Adrenal gland (tissue), 12 donors: ENCODE measurements around the gene CRIP1. TPM values are rescaled to one million over a fixed set of nuclear protein-coding genes. Genes with fewer than 3 reads are reported as not detected.

Experiments used
- DNase-seq, 7 donors: peaks; one replicate each; pipeline ENCODE4 v3.0.0-alpha.2; 2019 to 2020
- H3K27ac ChIP-seq, 5 donors: fragments of 200-600 bp; sonication (generic) in 4 of 5; 1 replicate in 3 of 5; 2 replicates in 2 of 5; pipeline versions ENCODE4 v1.5.1 to v1.8.0; 2016 to 2020; ENCODE audit warnings: mild to moderate bottlenecking in 1 of 5
- H3K27me3 ChIP-seq: fragments of 200-600 bp; 2 replicates; pipeline ENCODE4 v1.8.0; 2021
- H3K36me3 ChIP-seq, 2 donors: fragments of 200-600 bp; replicated peaks in 1 of 2; 1 replicate in 1 of 2; 2 replicates in 1 of 2; pipeline versions ENCODE4 v1.5.1 to v1.8.0; 2018 to 2022
- H3K4me1 ChIP-seq, 2 donors: fragments of 200-600 bp; replicated peaks in 1 of 2; 1 replicate in 1 of 2; 2 replicates in 1 of 2; pipeline versions ENCODE4 v1.5.1 to v1.8.0; 2018 to 2021
- H3K4me3 ChIP-seq, 4 donors: fragments of 200-600 bp; sonication (generic) in 3 of 4; one replicate each; pipeline ENCODE4 v1.5.1; 2016 to 2018
- H3K9me3 ChIP-seq, 3 donors: fragments of 200-600 bp; sonication (generic) in 1 of 3; replicated peaks in 1 of 3; 1 replicate in 2 of 3; 2 replicates in 1 of 3; pipeline versions ENCODE4 v1.5.1 to v1.8.0; 2016 to 2021
- CTCF ChIP-seq, 6 experiments: fragments of 450-650 bp in 4 of 6; fragments of 200-600 bp in 2 of 6; sonication (generic) in 1 of 6; IDR thresholded peaks; 1 replicate in 5 of 6; 2 replicates in 1 of 6; pipeline versions ENCODE4 v1.5.1 to v1.8.0; 2016 to 2021; ENCODE audit warnings: antibody characterized with exemption in 6 of 6, mild to moderate bottlenecking in 2 of 6, moderate library complexity in 1 of 6
- POLR2A ChIP-seq, 2 donors: fragments of 450-650 bp; IDR thresholded peaks; one replicate each; pipeline ENCODE4 v1.6.1; 2017; ENCODE audit warnings: antibody characterized with exemption in 2 of 2, mild to moderate bottlenecking in 2 of 2, moderate library complexity in 1 of 2
- WGBS, 4 donors: extraction: QIAGEN DNeasy Blood & Tissue Kit in 2 of 4; methylation state at CpG; one replicate each; pipeline versions ENCODE4 v1.1.5 to v1.1.7; 2013 to 2017; 5-methylcytosine and 5-hydroxymethylcytosine counted together
- intact Hi-C, 2 donors: fragments of 100-400 bp; cut with DNase I; formaldehyde crosslinking; loops; one replicate each; pipeline versions ENCODE4 v1.14.1 to v1.15.0; 2022 to 2023
- polyA plus RNA-seq, 3 donors: library from polyadenylated mRNA; stranded (reverse); fragments of 200-250 nt in 2 of 3; fragments of 350-450 nt in 1 of 3; fragmentation: Illumina TruSeq in 1 of 3; extraction: RNeasy Lipid Tissue Mini Kit (QIAGEN cat#74804) in 1 of 3; gene quantifications; one replicate each; pipeline ENCODE4 v1.2.3, GENCODE V29; 2013 to 2014
- total RNA-seq, 9 donors: library from RNA; depleted of rRNA in 4 of 9; stranded (reverse); fragments of >200 nt in 4 of 9; fragments of 120-200 nt in 1 of 9; fragmentation: NEBNext Ultra II Directional in 1 of 9; extraction: Animal tissue kit (Norgen Biotek cat#: 25700) in 1 of 9; gene quantifications; one replicate each; pipeline versions ENCODE4 v1.1.0 to v1.2.4, GENCODE V29; 2013 to 2023
- donor health status: healthy with polysubstance abuse.
- donor health status: Bipolar disorder and iron deficiency.
- donor health status: DM: yes; HTN: yes; CAD: no.
- donor health status: DM: no; HTN: no; CAD: no.
- donor health status: DM: no; HTN: no; CAD: no.
- donor health status: DM: yes; HTN: yes; CAD: no.

Gene CRIP1
- total and polyA plus RNA-seq, 12 donors: 1.9 to 157 (median 9.3) TPM

DNA sequence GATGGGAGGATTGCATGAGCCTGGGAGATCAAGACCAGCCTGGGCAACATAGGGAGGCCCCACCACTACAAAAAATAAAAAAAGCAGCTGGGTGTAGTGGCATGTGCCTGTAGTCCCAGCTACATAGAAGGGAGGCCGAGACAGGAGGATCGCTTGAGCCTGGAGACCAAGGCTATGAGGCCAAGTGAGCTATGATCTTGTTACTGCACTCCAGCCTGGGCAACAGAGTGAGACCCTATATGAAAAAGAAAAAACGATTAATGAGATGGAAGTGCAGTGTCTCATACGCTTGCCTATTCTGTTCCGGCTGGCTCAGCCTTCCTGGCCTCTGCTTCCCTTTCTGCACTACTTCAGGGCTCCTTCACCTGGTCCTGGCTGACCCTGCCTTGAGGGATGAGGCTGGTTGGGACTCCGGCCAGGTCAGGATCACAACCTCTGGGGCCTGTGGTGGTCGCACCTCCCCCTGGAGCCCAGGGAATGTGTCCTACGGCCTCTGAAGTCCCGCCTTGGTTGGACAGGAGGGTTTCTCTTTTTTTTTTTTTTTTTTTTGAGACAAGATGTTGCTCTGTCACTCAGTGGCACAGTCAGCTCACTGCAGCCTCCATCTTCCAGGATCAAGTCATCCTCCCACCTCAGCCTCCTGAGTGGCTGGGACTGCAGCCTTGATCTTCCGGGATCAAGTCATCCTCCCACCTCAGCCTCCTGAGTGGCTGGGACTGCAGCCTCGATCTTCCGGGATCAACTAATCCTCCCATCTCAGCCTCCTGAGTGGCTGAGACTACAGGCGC lies 15.0 kb downstream of the CRIP1 start:
- no peak overlapping the region for H3K4me3 ChIP-seq
- intact Hi-C loops: no loop called here
- no peaks in the 10 kb centered on the region for H3K4me1 ChIP-seq
- no peak overlapping the region for H3K27ac ChIP-seq
- no peak for TF ChIP-seq POLR2A (IDR thresholded peaks at IDR 0.05)
- TF ChIP-seq CTCF (IDR thresholded peaks at IDR 0.05): no peak
- WGBS, 4 donors: 81 to 88% (median 81%) methylated on average over 13 of the region's 13 CpGs
- H3K36me3 ChIP-seq: no peaks in the 10 kb centered on the region
- no peak for DNase-seq
- peaks cover 6% of the 10 kb centered on the region for H3K27me3 ChIP-seq
- no peaks in the 10 kb centered on the region for H3K9me3 ChIP-seq

- peaks cover 6% of the 10 kb centered on the region for H3K27me3 ChIP-seq
- no peak overlapping the region for H3K4me3 ChIP-seq
- WGBS, 4 donors: 75 to 82% (median 77%) methylated on average over 4 to 18 of the region's 18 CpGs
- no peak overlapping the region for H3K27ac ChIP-seq
- H3K4me1 ChIP-seq: no peaks in the 10 kb centered on the region
- TF ChIP-seq CTCF (IDR thresholded peaks at IDR 0.05) (no peak), POLR2A (IDR thresholded peaks at IDR 0.05) (no peak)
- no peaks in the 10 kb centered on the region for H3K9me3 ChIP-seq
- no peak for DNase-seq
- intact Hi-C loops: no loop called here
- no peaks in the 10 kb centered on the region for H3K36me3 ChIP-seq
Observed at GRCh38 chr14:105502446-105503295, 16.0 kb downstream of the CRIP1 start.

- no peak for DNase-seq
- Histone ChIP-seq H3K27me3 (peaks cover 6% of the 10 kb centered on the region), H3K9me3 (no peaks in the 10 kb centered on the region), H3K27ac (no peak overlapping the region), H3K4me3 (no peak overlapping the region), H3K4me1 (no peaks in the 10 kb centered on the region), H3K36me3 (no peaks in the 10 kb centered on the region)
- intact Hi-C loops: no loop called here
- TF ChIP-seq CTCF (IDR thresholded peaks at IDR 0.05): no peak
- TF ChIP-seq POLR2A (IDR thresholded peaks at IDR 0.05): no peak
- WGBS, 4 donors: 67 to 86% (median 80%) methylated on average over 3 to 7 of the region's 7 CpGs
Observed at GRCh38 chr14:105503296-105503640, 16.6 kb downstream of the CRIP1 start.

GRCh38 chr14:105503935-105504692 lies 17.4 kb downstream of the CRIP1 start:
- intact Hi-C loops: no loop called here
- Histone ChIP-seq H3K4me1 (no peaks in the 10 kb centered on the region), H3K4me3 (no peak overlapping the region), H3K27me3 (peaks cover 13% of the 10 kb centered on the region), H3K27ac (no peak overlapping the region), H3K36me3 (no peaks in the 10 kb centered on the region), H3K9me3 (no peaks in the 10 kb centered on the region)
- TF ChIP-seq CTCF (IDR thresholded peaks at IDR 0.05) (no peak), POLR2A (IDR thresholded peaks at IDR 0.05) (no peak)
- WGBS, 4 donors: 66 to 82% (median 74%) methylated on average over 15 to 29 of the region's 29 CpGs
- no peak for DNase-seq
